Right lobe of liver (tissue), 4 donors: ENCODE results near the gene KIZ.

Experiments used
- CTCF ChIP-seq, 4 donors: fragments of 200-600 bp in 3 of 4; fragments of 450-650 bp in 1 of 4; IDR thresholded peaks; one replicate each; pipeline versions ENCODE4 v1.5.1 to v1.8.0; 2016 to 2022; ENCODE audit warnings: antibody characterized with exemption in 4 of 4, mild to moderate bottlenecking in 2 of 4
- POLR2A ChIP-seq: fragments of 450-650 bp; IDR thresholded peaks from one replicate; pipeline ENCODE4 v1.6.1; 2017; ENCODE audit warnings: antibody characterized with exemption, mild to moderate bottlenecking
- donor health status: DM: no; HTN: no; CAD: no.
- donor health status: DM: no; HTN: no; CAD: no.
- donor health status: DM: no; HTN: yes; CAD: no.

GRCh38 chr20:21125849-21126580 lies at the start of gene KIZ:
- TF ChIP-seq POLR2A, result peak; percentile 74
- TF ChIP-seq CTCF (IDR thresholded peaks at IDR 0.05), result peak in 3 of 4 donors; percentile 16 to 51 (median 34)
